Transverse colon (tissue), 4 donors: Measurements from ENCODE around the gene DNAJC10. TPM values are rescaled to one million over a fixed set of nuclear protein-coding genes. Genes with fewer than 3 reads are reported as not detected.
"Not testable (repeated sequence)": the region's sequence is repeated elsewhere in the genome, so short reads cannot be mapped to it uniquely, and the experiment has no call there.

Experiments used
- DNase-seq: peaks from one replicate; pipeline ENCODE4 v3.0.0-alpha.2; 2019
- H3K27ac ChIP-seq, 4 donors: fragments of 200-600 bp; sonication (generic); 2 replicates each; pipeline ENCODE4 v1.5.1; 2016 to 2018; ENCODE audit warnings: inconsistent platforms in 4 of 4
- H3K27me3 ChIP-seq: fragments of 200-600 bp; sonication (generic); 2 replicates; pipeline ENCODE4 v1.5.1; 2017; ENCODE audit warnings: inconsistent platforms
- H3K36me3 ChIP-seq, 4 donors: fragments of 200-600 bp; sonication (generic); 2 replicates each; pipeline ENCODE4 v1.5.1; 2017 to 2019; ENCODE audit warnings: inconsistent platforms in 4 of 4
- H3K4me1 ChIP-seq, 4 donors: fragments of 200-600 bp; sonication (generic); 2 replicates each; pipeline ENCODE4 v1.5.1; 2017 to 2020; ENCODE audit warnings: inconsistent platforms in 4 of 4
- H3K4me3 ChIP-seq, 4 donors: fragments of 200-600 bp; sonication (generic); 1 replicate in 1 of 4; 2 replicates in 3 of 4; pipeline versions ENCODE4 v1.5.1 to v1.6.1; 2017 to 2019; ENCODE audit warnings: inconsistent platforms in 4 of 4
- H3K9me3 ChIP-seq, 2 donors: fragments of 200-600 bp; sonication (generic); 2 replicates each; pipeline ENCODE4 v1.5.1; 2017 to 2019; ENCODE audit warnings: inconsistent platforms in 2 of 2
- EP300 ChIP-seq: sonication (generic); formaldehyde crosslinking; IDR thresholded peaks from one replicate; pipeline ENCODE4 v1.6.1; 2017; ENCODE audit warnings: antibody characterized with exemption, low read depth
- POLR2A ChIP-seq: fragments of 450-650 bp; IDR thresholded peaks from one replicate; pipeline ENCODE4 v1.6.1; 2016; ENCODE audit warnings: antibody characterized with exemption, mild to moderate bottlenecking, moderate library complexity
- POLR2AphosphoS5 ChIP-seq, 3 donors: sonication (generic); formaldehyde crosslinking; IDR thresholded peaks; one replicate each; pipeline ENCODE4 v1.6.1; 2016; ENCODE audit warnings: antibody characterized with exemption in 3 of 3
- WGBS, 2 donors: methylation state at CpG; one replicate each; pipeline ENCODE4 v1.1.5; 2018; ENCODE audit warnings: low coverage in 1 of 2; 5-methylcytosine and 5-hydroxymethylcytosine counted together
- in situ Hi-C, 4 donors: fragments of 200-750 bp; cut with MboI; loops; one replicate each; pipeline versions ENCODE4 v1.15.0 to v1.15.1; 2017; ENCODE audit warnings: low sequenced_read_pairs in 3 of 4, low pct_ligation_motif_present in 1 of 4, low pct_unique_long_range_greater_than_20kb in 1 of 4
- intact Hi-C: fragments of 100-400 bp; cut with DNase I; formaldehyde crosslinking; loops from one replicate; pipeline ENCODE4 v1.15.1; 2023; ENCODE audit warnings: low total_unique reads
- total RNA-seq, 4 donors: library from RNA; depleted of rRNA; stranded (reverse); fragments of >200 nt; gene quantifications; one replicate each; pipeline ENCODE4 v1.1.0, GENCODE V29; 2016
- TF ChIP-seq, protein P1 (sequence below), 5 experiments: fragments of 200-600 bp in 3 of 5; fragments of 450-650 bp in 2 of 5; sonication (generic) in 3 of 5; IDR thresholded peaks; 1 replicate in 2 of 5; 2 replicates in 3 of 5; pipeline ENCODE4 v1.5.1; 2016 to 2017; ENCODE audit warnings: antibody characterized with exemption in 5 of 5, inconsistent platforms in 3 of 5, mild to moderate bottlenecking in 2 of 5, moderate library complexity in 1 of 5

Gene DNAJC10
- total RNA-seq, 4 donors from 2014 or later: 27.4 to 37.9 (median 35.5) TPM

- Histone ChIP-seq H3K27me3 (no peaks in the 10 kb centered on the region), H3K4me3 (no peak overlapping the region), H3K27ac (no peak overlapping the region), H3K36me3 (no peaks in the 10 kb centered on the region), H3K9me3 (no peaks in the 10 kb centered on the region), H3K4me1 (no peaks in the 10 kb centered on the region)
- no peak for DNase-seq
- in situ Hi-C loops (no loop called here), intact Hi-C loops (no loop called here)
- no peak for TF ChIP-seq EP300
- 68 to 74% methylated on average over 6 of the region's 6 CpGs for WGBS, 2 donors
These were observed 43.4 kb upstream of the DNAJC10 start for GRCh38 chr2:182672466-182673165.

DNA sequence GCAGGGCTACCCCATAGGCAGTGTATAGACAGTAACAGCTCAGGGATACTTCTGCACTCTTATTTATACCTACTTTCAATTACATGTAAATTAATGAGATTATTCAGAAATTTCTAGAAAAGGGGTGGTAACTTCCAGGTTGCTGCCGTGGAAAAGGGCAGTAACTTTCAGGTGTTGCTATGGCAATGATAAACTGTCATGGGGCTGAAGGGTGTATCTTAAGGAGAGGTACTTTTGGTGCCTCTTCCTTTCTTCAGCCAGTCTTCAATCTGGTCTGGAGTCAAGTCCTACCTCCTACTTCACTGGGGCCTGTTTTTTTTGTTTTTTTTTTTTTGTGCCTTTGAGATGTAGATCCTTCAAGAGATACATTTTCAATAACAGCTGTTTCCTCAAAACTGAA, 35.2 kb upstream of the DNAJC10 start:
- no peaks in the 10 kb centered on the region for H3K36me3 ChIP-seq
- H3K27me3 ChIP-seq: no peaks in the 10 kb centered on the region
- intact Hi-C loops (no loop called here), in situ Hi-C loops (no loop called here)
- TF ChIP-seq POLR2AphosphoS5 (IDR thresholded peaks at IDR 0.05) (no peak), POLR2A (no peak)
- TF ChIP-seq, protein P1, sequence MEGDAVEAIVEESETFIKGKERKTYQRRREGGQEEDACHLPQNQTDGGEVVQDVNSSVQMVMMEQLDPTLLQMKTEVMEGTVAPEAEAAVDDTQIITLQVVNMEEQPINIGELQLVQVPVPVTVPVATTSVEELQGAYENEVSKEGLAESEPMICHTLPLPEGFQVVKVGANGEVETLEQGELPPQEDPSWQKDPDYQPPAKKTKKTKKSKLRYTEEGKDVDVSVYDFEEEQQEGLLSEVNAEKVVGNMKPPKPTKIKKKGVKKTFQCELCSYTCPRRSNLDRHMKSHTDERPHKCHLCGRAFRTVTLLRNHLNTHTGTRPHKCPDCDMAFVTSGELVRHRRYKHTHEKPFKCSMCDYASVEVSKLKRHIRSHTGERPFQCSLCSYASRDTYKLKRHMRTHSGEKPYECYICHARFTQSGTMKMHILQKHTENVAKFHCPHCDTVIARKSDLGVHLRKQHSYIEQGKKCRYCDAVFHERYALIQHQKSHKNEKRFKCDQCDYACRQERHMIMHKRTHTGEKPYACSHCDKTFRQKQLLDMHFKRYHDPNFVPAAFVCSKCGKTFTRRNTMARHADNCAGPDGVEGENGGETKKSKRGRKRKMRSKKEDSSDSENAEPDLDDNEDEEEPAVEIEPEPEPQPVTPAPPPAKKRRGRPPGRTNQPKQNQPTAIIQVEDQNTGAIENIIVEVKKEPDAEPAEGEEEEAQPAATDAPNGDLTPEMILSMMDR (IDR thresholded peaks at IDR 0.05): no peak
- no peak for DNase-seq
- no peaks in the 10 kb centered on the region for H3K9me3 ChIP-seq
- H3K27ac ChIP-seq: no peak overlapping the region
- H3K4me1 ChIP-seq: no peaks in the 10 kb centered on the region
- no peak overlapping the region for H3K4me3 ChIP-seq
- 27% methylated on average over 1 of the region's 1 CpG; no CpG with 5 or more reads in 1 of the 2 donors for WGBS, 2 donors

DNA sequence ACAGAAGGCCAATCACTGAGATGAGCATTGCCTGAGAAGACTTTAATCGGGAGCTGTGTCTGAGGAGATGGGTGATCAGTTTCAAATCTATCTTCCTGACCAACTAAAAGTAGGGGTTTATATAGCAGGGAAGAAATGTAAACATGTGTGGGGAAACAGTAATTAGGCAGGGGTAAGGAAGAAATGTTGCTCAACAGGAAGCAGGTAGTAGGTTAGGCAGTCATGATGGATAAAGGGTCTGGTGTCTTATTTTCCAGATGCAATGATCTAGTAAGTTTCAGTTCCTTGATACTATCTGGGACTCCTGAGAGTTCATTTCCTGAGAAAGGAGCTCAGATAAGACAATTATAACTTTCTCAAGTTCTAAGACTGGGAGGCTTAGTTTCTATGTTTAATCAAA, 33.8 kb upstream of the DNAJC10 start:
- Histone ChIP-seq H3K36me3 (no peaks in the 10 kb centered on the region), H3K4me3 (no peak overlapping the region), H3K9me3 (no peaks in the 10 kb centered on the region), H3K27ac (no peak overlapping the region), H3K27me3 (no peaks in the 10 kb centered on the region), H3K4me1 (no peaks in the 10 kb centered on the region)
- no peak for TF ChIP-seq POLR2A
- TF ChIP-seq EP300: no peak
- TF ChIP-seq, protein P1 (IDR thresholded peaks at IDR 0.05): no peak
- TF ChIP-seq POLR2AphosphoS5 (IDR thresholded peaks at IDR 0.05): no peak
- WGBS, 2 donors: 83 to 86% methylated on average over 1 of the region's 1 CpG
- intact Hi-C loops: no loop called here
- in situ Hi-C loops: no loop called here
- no peak for DNase-seq

GRCh38 chr2:182685559-182685958, 30.5 kb upstream of the DNAJC10 start:
- DNase-seq: no peak
- Histone ChIP-seq H3K27me3 (no peaks in the 10 kb centered on the region), H3K4me1 (no peaks in the 10 kb centered on the region), H3K9me3 (no peaks in the 10 kb centered on the region), H3K27ac (no peak overlapping the region), H3K4me3 (no peak overlapping the region), H3K36me3 (no peaks in the 10 kb centered on the region)
- in situ Hi-C loops (no loop called here), intact Hi-C loops (no loop called here)
- TF ChIP-seq, protein P1 (IDR thresholded peaks at IDR 0.05): no peak
- TF ChIP-seq POLR2A (no peak), POLR2AphosphoS5 (IDR thresholded peaks at IDR 0.05) (no peak), EP300 (no peak)
- whole genome bisulfite sequencing, 2 donors: 77 to 84% methylated on average over 2 of the region's 2 CpGs

GRCh38 chr2:182686763-182687162, 29.3 kb upstream of the DNAJC10 start:
- 89% methylated on average over 10 of the region's 10 CpGs; no CpG with 5 or more reads in 1 of the 2 donors for WGBS, 2 donors
- H3K27me3 ChIP-seq, H3K36me3 ChIP-seq, H3K4me3 ChIP-seq, intact Hi-C loops, H3K27ac ChIP-seq, H3K4me1 ChIP-seq, in situ Hi-C loops, DNase-seq, H3K9me3 ChIP-seq: not testable (repeated sequence)
